ENCODE measurements around the gene DPP4. TPM values are rescaled to one million over a fixed set of nuclear protein-coding genes. Genes with fewer than 3 reads are reported as not detected.
A peak's percentile ranks its signal among the peaks of the same experiment; 100 is the strongest.

DPP4 gene
- total and polyA plus RNA-seq, 2 of the 13 experiments (the other 11 are each of a cell fraction or from before 2014, with no cell fraction given): 39.4 to 109 TPM

GRCh38 chr2:162072181-162072702, 1.8 kb downstream of the DPP4 start (continued):
- no peak; the same call in 1 of the 2 replicates for TF ChIP-seq ZNF646 (CRISPR knock-in tag; IDR thresholded peaks at IDR 0.05)
- no peak for TF ChIP-seq ZNF781 (CRISPR knock-in tag; IDR thresholded peaks at IDR 0.05; ENCODE audit: borderline replicate concordance, not compliant biosample characterization)
- no peak for TF ChIP-seq ZBTB42 (CRISPR knock-in tag; IDR thresholded peaks at IDR 0.05)
- TF ChIP-seq SOX13 (IDR thresholded peaks at IDR 0.05): no peak
- TF ChIP-seq SOX13 (CRISPR knock-in tag; conservative IDR thresholded peaks at IDR 0.05 in 1 of 2, IDR thresholded peaks at IDR 0.05 in 1 of 2): 0 out of 4 replicates have a peak, but pooled peaks of 1 of the 2 experiments have one; percentile 4
- TF ChIP-seq SP140L (CRISPR knock-in tag; IDR thresholded peaks at IDR 0.05; ENCODE audit: borderline replicate concordance): no peak
- no peak for TF ChIP-seq YY1 (IDR thresholded peaks at IDR 0.05; ENCODE audit: insufficient read depth, insufficient replicate concordance, low read depth, low read length)
- no peak for TF ChIP-seq ONECUT2 (CRISPR knock-in tag; IDR thresholded peaks at IDR 0.05)
- TF ChIP-seq CCAR2 (optimal IDR thresholded peaks at IDR 0.05; ENCODE audit: low read depth, low read length): no peak
- TF ChIP-seq, protein P1, sequence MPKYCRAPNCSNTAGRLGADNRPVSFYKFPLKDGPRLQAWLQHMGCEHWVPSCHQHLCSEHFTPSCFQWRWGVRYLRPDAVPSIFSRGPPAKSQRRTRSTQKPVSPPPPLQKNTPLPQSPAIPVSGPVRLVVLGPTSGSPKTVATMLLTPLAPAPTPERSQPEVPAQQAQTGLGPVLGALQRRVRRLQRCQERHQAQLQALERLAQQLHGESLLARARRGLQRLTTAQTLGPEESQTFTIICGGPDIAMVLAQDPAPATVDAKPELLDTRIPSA (CRISPR knock-in tag; IDR thresholded peaks at IDR 0.05; ENCODE audit: borderline replicate concordance): no peak
- TF ChIP-seq RXRB (CRISPR knock-in tag; IDR thresholded peaks at IDR 0.05; ENCODE audit: borderline replicate concordance): peak; percentile 61
- TF ChIP-seq ZFP37 (CRISPR knock-in tag; IDR thresholded peaks at IDR 0.05; ENCODE audit: borderline replicate concordance): no peak
- TF ChIP-seq ZNF670 (CRISPR knock-in tag; IDR thresholded peaks at IDR 0.05; ENCODE audit: borderline replicate concordance): no peak
- no peak for TF ChIP-seq POLR2AphosphoS5 (IDR thresholded peaks at IDR 0.05; ENCODE audit: low read depth, low read length)
- TF ChIP-seq, protein P2, sequence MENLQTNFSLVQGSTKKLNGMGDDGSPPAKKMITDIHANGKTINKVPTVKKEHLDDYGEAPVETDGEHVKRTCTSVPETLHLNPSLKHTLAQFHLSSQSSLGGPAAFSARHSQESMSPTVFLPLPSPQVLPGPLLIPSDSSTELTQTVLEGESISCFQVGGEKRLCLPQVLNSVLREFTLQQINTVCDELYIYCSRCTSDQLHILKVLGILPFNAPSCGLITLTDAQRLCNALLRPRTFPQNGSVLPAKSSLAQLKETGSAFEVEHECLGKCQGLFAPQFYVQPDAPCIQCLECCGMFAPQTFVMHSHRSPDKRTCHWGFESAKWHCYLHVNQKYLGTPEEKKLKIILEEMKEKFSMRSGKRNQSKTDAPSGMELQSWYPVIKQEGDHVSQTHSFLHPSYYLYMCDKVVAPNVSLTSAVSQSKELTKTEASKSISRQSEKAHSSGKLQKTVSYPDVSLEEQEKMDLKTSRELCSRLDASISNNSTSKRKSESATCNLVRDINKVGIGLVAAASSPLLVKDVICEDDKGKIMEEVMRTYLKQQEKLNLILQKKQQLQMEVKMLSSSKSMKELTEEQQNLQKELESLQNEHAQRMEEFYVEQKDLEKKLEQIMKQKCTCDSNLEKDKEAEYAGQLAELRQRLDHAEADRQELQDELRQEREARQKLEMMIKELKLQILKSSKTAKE (CRISPR knock-in tag; IDR thresholded peaks at IDR 0.05; ENCODE audit: borderline replicate concordance): no peak
- no peak for TF ChIP-seq ZNF44 (CRISPR knock-in tag; IDR thresholded peaks at IDR 0.05)
- TF ChIP-seq ZNF660 (CRISPR knock-in tag; IDR thresholded peaks at IDR 0.05; ENCODE audit: borderline replicate concordance, low read depth): no peak
- TF ChIP-seq NCOR1 (IDR thresholded peaks at IDR 0.05; ENCODE audit: borderline replicate concordance, low read length): no peak; the same call in 1 of the 2 replicates
- no peak for TF ChIP-seq GATA4 (IDR thresholded peaks at IDR 0.05; ENCODE audit: borderline replicate concordance, low read depth)
- TF ChIP-seq HMG20A (CRISPR knock-in tag; IDR thresholded peaks at IDR 0.05; ENCODE audit: borderline replicate concordance): peak; percentile 23; the same call in 1 of the 2 replicates
- TF ChIP-seq RBFOX2 (IDR thresholded peaks at IDR 0.05; ENCODE audit: low read depth, low read length): no peak; the same call in 1 of the 2 replicates
